ENCODE results near the gene AKR1B15.

GRCh38 chr7:134502463-134503371 lies 46.2 kb upstream of the AKR1B15 start:
- TF ChIP-seq ZNF274 (IDR thresholded peaks at IDR 0.05; ENCODE audit: low read depth, low read length) = no peak
- TF ChIP-seq CTCF (IDR thresholded peaks at IDR 0.05 in 2 of 3, conservative IDR thresholded peaks at IDR 0.05 in 1 of 3; ENCODE audit: borderline replicate concordance in 1 of 3, insufficient read depth in 1 of 3, low read depth in 2 of 3, low read length in 2 of 3) = no peak
- no peak for TF ChIP-seq MAX (IDR thresholded peaks at IDR 0.05)
- TF ChIP-seq POLR2A (IDR thresholded peaks at IDR 0.05; ENCODE audit: borderline replicate concordance, extremely low read depth, insufficient read depth, insufficient read length) = no peak
- TF ChIP-seq ZFX (IDR thresholded peaks at IDR 0.05) = no peak
- no peak for TF ChIP-seq SP1 (IDR thresholded peaks at IDR 0.05; ENCODE audit: low read depth)
- no peak for TF ChIP-seq CBX3 (IDR thresholded peaks at IDR 0.05; ENCODE audit: low read depth)
- TF ChIP-seq FOSL1 (IDR thresholded peaks at IDR 0.05; ENCODE audit: low read depth) = no peak
